Colonic mucosa (tissue), 4 donors: ENCODE data around the gene VIPR2. TPM values are rescaled to one million over a fixed set of nuclear protein-coding genes. Genes with fewer than 3 reads are reported as not detected.

Experiments
- DNase-seq: peaks from one replicate; pipeline ENCODE4 v3.0.0-alpha.2; 2020
- H3K27ac ChIP-seq: fragments of 200-600 bp; one replicate; pipeline ENCODE4 v1.8.0; 2021
- H3K27me3 ChIP-seq: fragments of 200-600 bp; one replicate; pipeline ENCODE4 v1.8.0; 2021
- H3K36me3 ChIP-seq: fragments of 200-600 bp; one replicate; pipeline ENCODE4 v1.8.0; 2021
- H3K4me1 ChIP-seq: fragments of 200-600 bp; one replicate; pipeline ENCODE4 v1.8.0; 2021; ENCODE audit warnings: mild to moderate bottlenecking
- H3K4me3 ChIP-seq: fragments of 200-600 bp; one replicate; pipeline ENCODE4 v1.8.0; 2021
- H3K9ac ChIP-seq, 2 donors: one replicate each; pipeline ENCODE4 v1.7.0; 2013; ENCODE audit warnings: control low read depth in 2 of 2, low read depth in 2 of 2, low read length in 2 of 2
- H3K9me3 ChIP-seq: fragments of 200-600 bp; one replicate; pipeline ENCODE4 v1.8.0; 2021
- CTCF ChIP-seq: fragments of 200-600 bp; IDR thresholded peaks from one replicate; pipeline ENCODE4 v1.8.0; 2022; ENCODE audit warnings: antibody characterized with exemption, mild to moderate bottlenecking
- intact Hi-C: fragments of 100-400 bp; cut with DNase I; formaldehyde crosslinking; loops from one replicate; pipeline ENCODE4 v1.14.1; 2022
- total RNA-seq, 2 donors: library from RNA; stranded (reverse); fragmentation: NEBNext Ultra II Directional in 1 of 2; extraction: Animal tissue kit (Norgen Biotek cat#: 25700) in 1 of 2; gene quantifications; one replicate each; pipeline ENCODE4 v1.2.1, GENCODE V29; 2021
- donor health status: healthy.
- donor health status: DM: no; HTN: no; CAD: no.
- donor health status: DM: no; HTN: no; CAD: no.

Gene VIPR2
- total RNA-seq, 2 donors from 2014 or later: 0.37 to 1.3 TPM

- no peaks in the 10 kb centered on the region for H3K36me3 ChIP-seq
- H3K9me3 ChIP-seq: no peaks in the 10 kb centered on the region
- H3K4me1 ChIP-seq: no peaks in the 10 kb centered on the region
- H3K4me3 ChIP-seq: no peak overlapping the region
- no peak overlapping the region for H3K9ac ChIP-seq
- no peak overlapping the region for H3K27ac ChIP-seq
- TF ChIP-seq CTCF: no peak
- H3K27me3 ChIP-seq: no peaks in the 10 kb centered on the region
- intact Hi-C loops: no loop called here
- no peak for DNase-seq
These were observed 97.1 kb downstream of the VIPR2 start for GRCh38 chr7:159047536-159047935.

GRCh38 chr7:159046300-159046699 lies 98.4 kb downstream of the VIPR2 start:
- H3K9ac ChIP-seq: no peak overlapping the region
- H3K27me3 ChIP-seq: no peaks in the 10 kb centered on the region
- intact Hi-C loops: no loop called here
- no peaks in the 10 kb centered on the region for H3K9me3 ChIP-seq
- no peaks in the 10 kb centered on the region for H3K4me1 ChIP-seq
- H3K36me3 ChIP-seq: no peaks in the 10 kb centered on the region
- H3K4me3 ChIP-seq: no peak overlapping the region
- TF ChIP-seq CTCF: no peak
- DNase-seq: no peak
- H3K27ac ChIP-seq: no peak overlapping the region

GRCh38 chr7:159045839-159046238 lies 98.8 kb downstream of the VIPR2 start:
- TF ChIP-seq CTCF: no peak
- H3K4me3 ChIP-seq: no peak overlapping the region
- intact Hi-C loops: no loop called here
- no peak overlapping the region for H3K9ac ChIP-seq
- H3K27ac ChIP-seq: no peak overlapping the region
- DNase-seq: no peak
- H3K27me3 ChIP-seq: no peaks in the 10 kb centered on the region
- no peaks in the 10 kb centered on the region for H3K36me3 ChIP-seq
- H3K4me1 ChIP-seq: no peaks in the 10 kb centered on the region
- H3K9me3 ChIP-seq: no peaks in the 10 kb centered on the region

DNA sequence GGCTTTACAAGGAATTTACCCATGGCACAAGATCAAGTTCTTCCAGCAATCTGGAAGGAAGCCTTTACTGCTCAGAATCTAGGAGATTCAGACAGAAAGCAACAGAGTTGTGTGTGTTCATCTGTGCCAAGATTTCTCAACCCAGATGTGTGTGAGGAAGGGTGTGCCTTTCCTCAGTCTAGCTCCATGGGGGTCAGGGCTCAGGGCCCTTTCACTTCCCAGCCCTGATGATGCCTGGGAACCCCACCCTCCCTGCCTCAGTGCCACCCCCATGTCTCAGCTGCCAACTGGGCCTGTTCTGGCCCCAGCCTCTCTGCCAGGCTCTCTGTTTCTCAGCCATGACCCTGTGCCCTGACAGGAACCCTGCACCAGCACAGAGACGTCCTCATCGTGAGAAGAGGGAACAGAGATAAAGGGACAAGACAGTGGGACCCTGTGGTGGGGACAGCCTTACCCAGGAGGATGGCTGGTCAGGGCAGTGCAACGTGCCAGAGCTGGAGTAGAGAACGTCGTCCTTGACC lies 102.0 kb downstream of the VIPR2 start:
- peak; percentile 15 for DNase-seq
- Histone ChIP-seq H3K27me3 (no peaks in the 10 kb centered on the region), H3K9ac (no peak overlapping the region), H3K4me3 (no peak overlapping the region), H3K4me1 (peaks cover 5% of the 10 kb centered on the region), H3K36me3 (no peaks in the 10 kb centered on the region), H3K27ac (no peak overlapping the region), H3K9me3 (no peaks in the 10 kb centered on the region)
- intact Hi-C loops: no loop called here
- TF ChIP-seq CTCF: no peak

DNA sequence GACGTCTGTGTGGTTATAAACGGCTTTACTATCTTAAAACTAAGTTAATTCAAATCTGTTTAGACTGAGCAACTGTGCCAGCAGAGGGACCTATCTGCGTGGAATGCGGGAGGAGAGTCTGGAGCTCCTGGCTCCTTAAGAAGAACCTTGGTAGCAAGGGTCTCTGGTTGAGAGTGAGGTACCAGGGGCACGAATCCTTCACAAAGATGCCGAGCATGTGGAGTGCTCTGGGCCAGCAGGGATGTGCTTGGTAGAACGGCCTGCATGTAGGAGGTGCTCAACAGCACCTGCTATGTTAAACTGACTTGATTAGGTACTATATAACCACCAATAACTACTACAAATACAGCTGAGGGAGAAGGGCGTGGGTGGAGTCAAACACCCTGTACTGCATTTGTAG lies 102.6 kb downstream of the VIPR2 start:
- H3K4me1 ChIP-seq: peaks cover 5% of the 10 kb centered on the region
- no peak overlapping the region for H3K9ac ChIP-seq
- no peaks in the 10 kb centered on the region for H3K27me3 ChIP-seq
- peak; percentile 8 for DNase-seq
- no peak overlapping the region for H3K27ac ChIP-seq
- no peak for TF ChIP-seq CTCF
- H3K4me3 ChIP-seq: no peak overlapping the region
- H3K9me3 ChIP-seq: no peaks in the 10 kb centered on the region
- no peaks in the 10 kb centered on the region for H3K36me3 ChIP-seq
- intact Hi-C loops: no loop called here
